CD4-positive, CD25-positive, alpha-beta regulatory T cell (primary cell): ENCODE measurements around the gene NME9. TPM values are rescaled to one million over a fixed set of nuclear protein-coding genes. Genes with fewer than 3 reads are reported as not detected.

Experiments used
- ATAC-seq, 2 donors: fragments of 150-1000 bp; cut with Tn5 transposase; one replicate each; pipeline ENCODE4 v1.10.0; 2021; ENCODE audit warnings: low read depth in 2 of 2, moderate number of reproducible peaks in 2 of 2, moderate library complexity in 1 of 2
- DNase-seq, 3 donors: peaks; one replicate each; pipeline versions ENCODE4 v3.0.0 to v3.0.0-alpha.2; 2012 to 2022; ENCODE audit warnings: mixed read lengths in 1 of 3
- H3K27ac ChIP-seq: one replicate; pipeline ENCODE4 v1.7.0; 2013; ENCODE audit warnings: mild to moderate bottlenecking, low read length; ENCODE audit not compliant: insufficient read depth, poor library complexity, severe bottlenecking
- H3K27me3 ChIP-seq: one replicate; pipeline ENCODE4 v1.7.0; 2013; ENCODE audit warnings: low read length; ENCODE audit not compliant: control insufficient read depth, insufficient read depth
- H3K36me3 ChIP-seq: one replicate; pipeline ENCODE4 v1.7.0; 2013; ENCODE audit warnings: mild to moderate bottlenecking, low read length, moderate library complexity; ENCODE audit not compliant: control insufficient read depth, insufficient read depth
- H3K4me1 ChIP-seq: 2 replicates; pipeline ENCODE4 v1.7.0; 2013; ENCODE audit warnings: mild to moderate bottlenecking, low read length; ENCODE audit not compliant: insufficient read depth, control insufficient read depth, poor library complexity, severe bottlenecking
- H3K4me3 ChIP-seq: one replicate; pipeline ENCODE4 v1.7.0; 2013; ENCODE audit warnings: low read depth, mild to moderate bottlenecking, low read length, moderate library complexity
- H3K9me3 ChIP-seq, 2 experiments: 1 replicate in 1 of 2; 2 replicates in 1 of 2; pipeline ENCODE4 v1.7.0; 2013; ENCODE audit warnings: low read length in 2 of 2, mild to moderate bottlenecking in 1 of 2, moderate library complexity in 1 of 2; ENCODE audit not compliant: control insufficient read depth in 2 of 2
- H3K27ac Mint-ChIP-seq, 3 donors: one replicate each; pipeline ENCODE4 v1.8.0; 2020 to 2022; ENCODE audit warnings: mild to moderate bottlenecking in 3 of 3, mixed read lengths in 3 of 3, moderate library complexity in 2 of 3
- H3K27me3 Mint-ChIP-seq: one replicate; pipeline ENCODE4 v1.8.0; 2022; ENCODE audit warnings: mild to moderate bottlenecking, mixed read lengths
- H3K36me3 Mint-ChIP-seq: one replicate; pipeline ENCODE4 v1.8.0; 2020; ENCODE audit warnings: mixed read lengths
- H3K4me1 Mint-ChIP-seq, 4 donors: one replicate each; pipeline ENCODE4 v1.8.0; 2020 to 2022; ENCODE audit warnings: mixed read lengths in 4 of 4, mild to moderate bottlenecking in 1 of 4
- H3K4me3 Mint-ChIP-seq, 4 donors: one replicate each; pipeline ENCODE4 v1.8.0; 2020 to 2022; ENCODE audit warnings: mild to moderate bottlenecking in 4 of 4, mixed read lengths in 4 of 4, moderate library complexity in 3 of 4
- H3K9me3 Mint-ChIP-seq, 7 donors: one replicate each; pipeline ENCODE4 v1.8.0; 2020 to 2022; ENCODE audit warnings: mixed read lengths in 7 of 7, mild to moderate bottlenecking in 3 of 7, moderate library complexity in 2 of 7
- polyA plus RNA-seq, 4 donors: library from polyadenylated mRNA; unstranded; fragments of 300-500 nt; fragmentation: Illumina TruSeq; gene quantifications; one replicate each; pipeline ENCODE4 v1.2.3, GENCODE V29; 2021
- total RNA-seq: library from RNA; stranded (reverse); gene quantifications from one replicate; pipeline ENCODE4 v1.2.3, GENCODE V29; 2022

Gene NME9
- total and polyA plus RNA-seq, 5 donors from 2014 or later, result 0.33 to 1.3 (median 0.71) TPM; not detected in 1

- Histone ChIP-seq H3K9me3 (no peaks in the 10 kb centered on the region), H3K36me3 (no peaks in the 10 kb centered on the region), H3K4me1 (no peaks in the 10 kb centered on the region), H3K4me3 (no peak overlapping the region), H3K27me3 (peaks cover 2% of the 10 kb centered on the region), H3K27ac (no peak overlapping the region)
- no peaks in the 10 kb centered on the region for H3K36me3 Mint-ChIP-seq
- H3K4me3 Mint-ChIP-seq, result no peak overlapping the region
- no peak overlapping the region for H3K27ac Mint-ChIP-seq
- peaks cover 15% of the 10 kb centered on the region for H3K27me3 Mint-ChIP-seq
- DNase-seq (no peak), ATAC-seq (no peak)
- H3K4me1 Mint-ChIP-seq, result no peaks in the 10 kb centered on the region
- peaks cover 0 to 5% (median 0%) of the 10 kb centered on the region in 7 donors for H3K9me3 Mint-ChIP-seq
These were observed 37.7 kb upstream of the NME9 start for GRCh38 chr3:138367326-138367850.

- Mint-ChIP-seq H3K9me3 (peaks cover 0 to 5% (median 0%) of the 10 kb centered on the region in 7 donors), H3K36me3 (no peaks in the 10 kb centered on the region), H3K4me1 (no peaks in the 10 kb centered on the region), H3K4me3 (no peak overlapping the region), H3K27ac (no peak overlapping the region), H3K27me3 (peaks cover 8% of the 10 kb centered on the region)
- no peak for DNase-seq
- H3K27ac ChIP-seq, result no peak overlapping the region
- H3K9me3 ChIP-seq, result no peaks in the 10 kb centered on the region
- no peak overlapping the region for H3K4me3 ChIP-seq
- no peaks in the 10 kb centered on the region for H3K27me3 ChIP-seq
- ATAC-seq, result no peak
- H3K36me3 ChIP-seq, result no peaks in the 10 kb centered on the region
- no peaks in the 10 kb centered on the region for H3K4me1 ChIP-seq
These were observed 36.5 kb upstream of the NME9 start for GRCh38 chr3:138366006-138366759.

GRCh38 chr3:138365253-138365555 lies 35.6 kb upstream of the NME9 start:
- Mint-ChIP-seq H3K4me3 (no peak overlapping the region), H3K36me3 (no peaks in the 10 kb centered on the region), H3K4me1 (no peaks in the 10 kb centered on the region), H3K27ac (no peak overlapping the region), H3K9me3 (no peaks in the 10 kb centered on the region), H3K27me3 (peaks cover 8% of the 10 kb centered on the region)
- Histone ChIP-seq H3K4me3 (no peak overlapping the region), H3K27ac (no peak overlapping the region), H3K27me3 (no peaks in the 10 kb centered on the region), H3K36me3 (no peaks in the 10 kb centered on the region), H3K4me1 (no peaks in the 10 kb centered on the region), H3K9me3 (no peaks in the 10 kb centered on the region)
- ATAC-seq, result no peak
- DNase-seq, result no peak

- H3K36me3 Mint-ChIP-seq, result no peaks in the 10 kb centered on the region
- H3K27ac Mint-ChIP-seq, result no peak overlapping the region
- no peaks in the 10 kb centered on the region for H3K4me1 Mint-ChIP-seq
- no peaks in the 10 kb centered on the region for H3K36me3 ChIP-seq
- DNase-seq (no peak), ATAC-seq (no peak)
- no peak overlapping the region for H3K4me3 ChIP-seq
- no peaks in the 10 kb centered on the region for H3K9me3 ChIP-seq
- H3K9me3 Mint-ChIP-seq, result no peaks in the 10 kb centered on the region
- no peaks in the 10 kb centered on the region for H3K27me3 ChIP-seq
- H3K4me3 Mint-ChIP-seq, result no peak overlapping the region
- peaks cover 8% of the 10 kb centered on the region for H3K27me3 Mint-ChIP-seq
- H3K4me1 ChIP-seq, result no peaks in the 10 kb centered on the region
- H3K27ac ChIP-seq, result no peak overlapping the region
These were observed 35.0 kb upstream of the NME9 start for GRCh38 chr3:138364356-138365252.

GRCh38 chr3:138363322-138363721 lies 33.7 kb upstream of the NME9 start:
- Mint-ChIP-seq H3K36me3 (no peaks in the 10 kb centered on the region), H3K4me1 (no peaks in the 10 kb centered on the region), H3K4me3 (no peak overlapping the region), H3K27ac (no peak overlapping the region), H3K9me3 (no peaks in the 10 kb centered on the region), H3K27me3 (peaks cover 4% of the 10 kb centered on the region)
- Histone ChIP-seq H3K27me3 (no peaks in the 10 kb centered on the region), H3K4me1 (no peaks in the 10 kb centered on the region), H3K36me3 (no peaks in the 10 kb centered on the region), H3K4me3 (no peak overlapping the region), H3K27ac (no peak overlapping the region), H3K9me3 (no peaks in the 10 kb centered on the region)
- ATAC-seq (no peak), DNase-seq (no peak)

GRCh38 chr3:138362538-138362937 lies 32.9 kb upstream of the NME9 start:
- H3K4me1 ChIP-seq, result no peaks in the 10 kb centered on the region
- H3K9me3 Mint-ChIP-seq, result no peaks in the 10 kb centered on the region
- H3K4me3 ChIP-seq, result no peak overlapping the region
- H3K27ac ChIP-seq, result no peak overlapping the region
- ATAC-seq (no peak), DNase-seq (peak in 1 of 3 donors; percentile 6)
- no peaks in the 10 kb centered on the region for H3K27me3 ChIP-seq
- no peak overlapping the region for H3K27ac Mint-ChIP-seq
- no peaks in the 10 kb centered on the region for H3K9me3 ChIP-seq
- no peak overlapping the region for H3K4me3 Mint-ChIP-seq
- H3K4me1 Mint-ChIP-seq, result no peaks in the 10 kb centered on the region
- no peaks in the 10 kb centered on the region for H3K36me3 ChIP-seq
- H3K36me3 Mint-ChIP-seq, result no peaks in the 10 kb centered on the region
- H3K27me3 Mint-ChIP-seq, result no peaks in the 10 kb centered on the region

- Histone ChIP-seq H3K4me3 (no peak overlapping the region), H3K36me3 (no peaks in the 10 kb centered on the region), H3K27me3 (no peaks in the 10 kb centered on the region), H3K4me1 (no peaks in the 10 kb centered on the region), H3K9me3 (no peaks in the 10 kb centered on the region), H3K27ac (no peak overlapping the region)
- Mint-ChIP-seq H3K4me1 (no peaks in the 10 kb centered on the region), H3K4me3 (no peak overlapping the region), H3K27me3 (no peaks in the 10 kb centered on the region), H3K36me3 (no peaks in the 10 kb centered on the region), H3K27ac (no peak overlapping the region), H3K9me3 (peaks cover 0 to 2% (median 0%) of the 10 kb centered on the region in 7 donors)
- ATAC-seq (no peak), DNase-seq (no peak)
These were observed 31.9 kb upstream of the NME9 start for GRCh38 chr3:138361561-138361971.
